Nephron progenitor cell (in vitro differentiated cells): ENCODE results near the gene CLEC2L.
A peak's percentile ranks its signal among the peaks of the same experiment; 100 is the strongest.

Experiments
- DNase-seq: peaks from one replicate; pipeline ENCODE4 v3.0.0; 2021
- H3K27ac Mint-ChIP-seq: 2 replicates; pipeline ENCODE4 v1.8.0; 2021; ENCODE audit warnings: mild to moderate bottlenecking, moderate library complexity, mixed read lengths
- H3K27me3 Mint-ChIP-seq: 2 replicates; pipeline ENCODE4 v1.8.0; 2021; ENCODE audit warnings: mild to moderate bottlenecking, low read depth, mixed read lengths; ENCODE audit not compliant: poor library complexity
- H3K36me3 Mint-ChIP-seq: 2 replicates; pipeline ENCODE4 v1.8.0; 2021; ENCODE audit warnings: low read depth, mixed read lengths
- H3K4me1 Mint-ChIP-seq: 2 replicates; pipeline ENCODE4 v1.8.0; 2021; ENCODE audit warnings: mixed read lengths
- H3K4me3 Mint-ChIP-seq: 2 replicates; pipeline ENCODE4 v1.8.0; 2021; ENCODE audit warnings: mild to moderate bottlenecking, moderate library complexity, mixed read lengths
- H3K9me3 Mint-ChIP-seq: 2 replicates; pipeline ENCODE4 v1.8.0; 2021; ENCODE audit warnings: mild to moderate bottlenecking, moderate library complexity, mixed read lengths
- TF ChIP-seq, protein P1 (sequence below): fragments of 200-600 bp; sonication (generic); IDR thresholded peaks from 2 replicates; pipeline ENCODE4 v1.5.0; 2021; ENCODE audit warnings: antibody characterized with exemption

The CLEC2L gene

DNA sequence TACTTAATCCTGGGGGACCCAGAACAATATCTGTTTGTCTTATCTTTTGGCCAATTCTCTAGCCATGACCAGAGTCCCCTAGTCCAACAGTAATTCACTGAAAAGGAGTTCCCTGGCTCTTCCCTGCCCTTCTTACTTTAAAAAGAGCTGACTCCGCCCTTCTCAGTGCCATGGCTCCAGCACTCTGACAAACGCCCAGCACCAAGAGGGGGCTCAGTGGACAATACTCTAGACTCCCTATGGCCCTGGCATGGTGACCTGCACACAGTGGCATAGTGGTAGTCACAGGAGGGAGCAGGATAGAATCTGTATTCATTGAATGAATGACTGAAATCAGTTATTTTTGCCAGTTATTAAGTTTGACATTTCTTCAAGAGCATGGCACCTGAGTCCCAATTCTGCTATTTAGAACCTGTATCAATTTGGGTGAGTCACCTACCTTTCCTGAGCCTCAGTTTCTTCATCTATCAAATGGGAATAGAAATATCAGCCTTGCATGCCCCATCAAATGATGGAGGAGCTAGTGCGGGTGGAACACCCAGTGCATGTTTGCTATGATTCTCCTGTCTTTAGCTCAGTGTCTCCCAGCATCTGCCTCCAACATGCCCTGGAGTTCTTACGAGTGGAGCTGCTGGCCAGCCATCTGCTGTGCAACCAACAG is 69.4 kb downstream of the CLEC2L start:
- DNase-seq, result no peak
- Mint-ChIP-seq H3K27me3 (no peaks in the 10 kb centered on the region), H3K4me1 (peaks cover 30% of the 10 kb centered on the region), H3K27ac (no peak overlapping the region), H3K4me3 (no peak overlapping the region), H3K36me3 (peaks cover 76% of the 10 kb centered on the region), H3K9me3 (no peaks in the 10 kb centered on the region)
- TF ChIP-seq, protein P1, sequence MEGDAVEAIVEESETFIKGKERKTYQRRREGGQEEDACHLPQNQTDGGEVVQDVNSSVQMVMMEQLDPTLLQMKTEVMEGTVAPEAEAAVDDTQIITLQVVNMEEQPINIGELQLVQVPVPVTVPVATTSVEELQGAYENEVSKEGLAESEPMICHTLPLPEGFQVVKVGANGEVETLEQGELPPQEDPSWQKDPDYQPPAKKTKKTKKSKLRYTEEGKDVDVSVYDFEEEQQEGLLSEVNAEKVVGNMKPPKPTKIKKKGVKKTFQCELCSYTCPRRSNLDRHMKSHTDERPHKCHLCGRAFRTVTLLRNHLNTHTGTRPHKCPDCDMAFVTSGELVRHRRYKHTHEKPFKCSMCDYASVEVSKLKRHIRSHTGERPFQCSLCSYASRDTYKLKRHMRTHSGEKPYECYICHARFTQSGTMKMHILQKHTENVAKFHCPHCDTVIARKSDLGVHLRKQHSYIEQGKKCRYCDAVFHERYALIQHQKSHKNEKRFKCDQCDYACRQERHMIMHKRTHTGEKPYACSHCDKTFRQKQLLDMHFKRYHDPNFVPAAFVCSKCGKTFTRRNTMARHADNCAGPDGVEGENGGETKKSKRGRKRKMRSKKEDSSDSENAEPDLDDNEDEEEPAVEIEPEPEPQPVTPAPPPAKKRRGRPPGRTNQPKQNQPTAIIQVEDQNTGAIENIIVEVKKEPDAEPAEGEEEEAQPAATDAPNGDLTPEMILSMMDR, result no peak

DNA sequence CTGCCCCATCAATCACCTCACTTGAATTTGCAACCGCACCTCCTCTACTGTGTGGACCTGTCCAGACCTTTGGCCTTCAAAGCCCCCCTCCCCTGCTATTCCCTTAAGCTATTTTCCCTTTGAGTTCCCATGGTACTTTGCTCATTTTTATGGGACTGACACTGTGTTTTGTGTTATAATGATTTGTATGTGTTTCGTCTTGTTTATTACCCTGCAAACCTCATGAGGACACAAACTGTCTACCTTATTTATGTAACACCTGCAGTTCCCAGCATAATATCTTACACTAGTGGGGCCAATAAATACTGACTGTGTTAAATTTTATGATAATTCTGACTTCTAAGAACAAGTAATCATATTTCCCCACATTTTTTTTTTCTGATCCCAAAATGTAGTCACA is 70.6 kb downstream of the CLEC2L start:
- H3K27me3 Mint-ChIP-seq, result no peaks in the 10 kb centered on the region
- peaks cover 67% of the 10 kb centered on the region for H3K36me3 Mint-ChIP-seq
- TF ChIP-seq, protein P1, result no peak
- no peak overlapping the region for H3K4me3 Mint-ChIP-seq
- no peak for DNase-seq
- H3K9me3 Mint-ChIP-seq, result no peaks in the 10 kb centered on the region
- H3K4me1 Mint-ChIP-seq, result peaks cover 18% of the 10 kb centered on the region
- peak overlapping the region; percentile 68 for H3K27ac Mint-ChIP-seq
